MM.1S (cell line): ENCODE measurements around the gene IGFBP2.

Experiments
- DNase-seq: peaks from one replicate; pipeline ENCODE4 v3.0.0-alpha.2; 2015
- H2AFZ ChIP-seq: fragments of 300-600 bp; sonication (generic); 2 replicates; pipeline ENCODE4 v1.6.0; 2016; ENCODE audit warnings: antibody characterized with exemption, low read length
- H3F3A ChIP-seq: fragments of 300-600 bp; sonication (generic); 2 replicates; pipeline ENCODE4 v1.6.1; 2016; ENCODE audit warnings: mild to moderate bottlenecking, antibody characterized with exemption, low read length, moderate library complexity, mixed read lengths; ENCODE audit not compliant: insufficient read depth
- H3K27ac ChIP-seq: fragments of 300-600 bp; sonication (generic); 2 replicates; pipeline ENCODE4 v1.5.1; 2016; ENCODE audit warnings: mild to moderate bottlenecking, low read length
- H3K27me3 ChIP-seq: fragments of 300-600 bp; sonication (generic); replicated peaks from 2 replicates; pipeline ENCODE4 v1.6.0; 2016; ENCODE audit warnings: low read length; ENCODE audit not compliant: insufficient read depth
- H3K36me3 ChIP-seq: fragments of 300-600 bp; sonication (generic); replicated peaks from 2 replicates; pipeline ENCODE4 v1.6.1; 2016; ENCODE audit warnings: mild to moderate bottlenecking, low read length, mixed read lengths; ENCODE audit not compliant: insufficient read depth
- H3K4me1 ChIP-seq: fragments of 300-600 bp; sonication (generic); 2 replicates; pipeline ENCODE4 v1.6.1; 2016; ENCODE audit warnings: low read length, mixed read lengths
- H3K4me2 ChIP-seq: fragments of 300-600 bp; sonication (generic); 2 replicates; pipeline ENCODE4 v1.6.0; 2016; ENCODE audit warnings: low read depth, low read length
- H3K4me3 ChIP-seq: fragments of 300-600 bp; sonication (generic); 2 replicates; pipeline ENCODE4 v1.5.1; 2016; ENCODE audit warnings: low read length, mixed read lengths
- H3K79me2 ChIP-seq: fragments of 300-600 bp; sonication (generic); 2 replicates; pipeline ENCODE4 v1.6.1; 2016; ENCODE audit warnings: mixed run types, low read length, mixed read lengths
- H3K9ac ChIP-seq: fragments of 300-600 bp; sonication (generic); 2 replicates; pipeline ENCODE4 v1.6.1; 2016; ENCODE audit warnings: low read length, mixed read lengths
- H3K9me2 ChIP-seq: fragments of 300-600 bp; sonication (generic); replicated peaks from 2 replicates; pipeline ENCODE4 v1.6.1; 2016; ENCODE audit warnings: mild to moderate bottlenecking, low read length, mixed read lengths; ENCODE audit not compliant: insufficient read depth
- H3K9me3 ChIP-seq: fragments of 300-600 bp; sonication (generic); replicated peaks from 2 replicates; pipeline ENCODE4 v1.6.1; 2016; ENCODE audit warnings: mild to moderate bottlenecking, low read length, mixed read lengths; ENCODE audit not compliant: insufficient read depth
- H4K20me1 ChIP-seq: fragments of 300-600 bp; sonication (generic); 2 replicates; pipeline ENCODE4 v1.6.1; 2016; ENCODE audit warnings: mild to moderate bottlenecking, low read length, moderate library complexity, mixed read lengths; ENCODE audit not compliant: insufficient read depth
- EZH2 ChIP-seq: fragments of 300-600 bp; sonication (generic); optimal IDR thresholded peaks from 2 replicates; pipeline ENCODE3; 2017; ENCODE audit warnings: low read depth, mild to moderate bottlenecking, antibody characterized with exemption, low read length, mixed read lengths
- EZH2phosphoT487 ChIP-seq: fragments of 300-600 bp; sonication (generic); IDR thresholded peaks from 2 replicates; pipeline ENCODE4 v1.6.1; 2018; ENCODE audit warnings: antibody characterized with exemption, low read length
- TF ChIP-seq, protein P1 (sequence below): fragments of 300-600 bp; sonication (generic); IDR thresholded peaks from 2 replicates; pipeline ENCODE4 v1.5.1; 2016; ENCODE audit warnings: antibody characterized with exemption, low read length, mixed read lengths

IGFBP2 gene

DNA sequence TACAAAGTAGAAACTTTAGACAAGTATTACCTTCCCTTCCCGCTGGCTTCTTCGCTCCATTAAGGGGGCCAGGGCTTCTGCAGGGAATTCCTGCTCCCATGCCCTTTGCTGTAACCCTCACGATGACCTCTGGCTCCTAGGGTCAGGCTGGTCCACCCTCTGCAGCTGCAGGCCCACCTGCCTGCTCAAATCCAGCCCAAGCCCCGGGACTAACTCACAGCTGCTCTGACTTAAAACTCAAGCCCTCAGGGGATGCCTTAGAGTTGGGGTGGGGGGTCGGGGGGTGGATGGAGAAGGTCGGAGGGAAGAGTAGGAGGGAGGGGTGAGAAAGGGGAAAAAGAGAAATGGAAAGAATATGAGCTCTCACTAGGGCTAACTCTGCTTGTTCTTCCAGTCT, 57.2 kb downstream of the IGFBP2 start:
- Histone ChIP-seq H3K27ac (no peak overlapping the region), H3K9ac (no peak overlapping the region), H2AFZ (no peak overlapping the region), H3K4me2 (no peak overlapping the region), H3F3A (peaks cover 7% of the 10 kb centered on the region; the same call in 1 of the 2 replicates), H4K20me1 (no peaks in the 10 kb centered on the region), H3K9me2 (no peaks in the 10 kb centered on the region), H3K4me1 (no peaks in the 10 kb centered on the region), H3K36me3 (no peaks in the 10 kb centered on the region), H3K27me3 (peaks cover 18% of the 10 kb centered on the region), H3K9me3 (no peaks in the 10 kb centered on the region), H3K79me2 (no peaks in the 10 kb centered on the region), H3K4me3 (no peak overlapping the region)
- no peak for TF ChIP-seq EZH2phosphoT487
- no peak for TF ChIP-seq EZH2
- TF ChIP-seq, protein P1, sequence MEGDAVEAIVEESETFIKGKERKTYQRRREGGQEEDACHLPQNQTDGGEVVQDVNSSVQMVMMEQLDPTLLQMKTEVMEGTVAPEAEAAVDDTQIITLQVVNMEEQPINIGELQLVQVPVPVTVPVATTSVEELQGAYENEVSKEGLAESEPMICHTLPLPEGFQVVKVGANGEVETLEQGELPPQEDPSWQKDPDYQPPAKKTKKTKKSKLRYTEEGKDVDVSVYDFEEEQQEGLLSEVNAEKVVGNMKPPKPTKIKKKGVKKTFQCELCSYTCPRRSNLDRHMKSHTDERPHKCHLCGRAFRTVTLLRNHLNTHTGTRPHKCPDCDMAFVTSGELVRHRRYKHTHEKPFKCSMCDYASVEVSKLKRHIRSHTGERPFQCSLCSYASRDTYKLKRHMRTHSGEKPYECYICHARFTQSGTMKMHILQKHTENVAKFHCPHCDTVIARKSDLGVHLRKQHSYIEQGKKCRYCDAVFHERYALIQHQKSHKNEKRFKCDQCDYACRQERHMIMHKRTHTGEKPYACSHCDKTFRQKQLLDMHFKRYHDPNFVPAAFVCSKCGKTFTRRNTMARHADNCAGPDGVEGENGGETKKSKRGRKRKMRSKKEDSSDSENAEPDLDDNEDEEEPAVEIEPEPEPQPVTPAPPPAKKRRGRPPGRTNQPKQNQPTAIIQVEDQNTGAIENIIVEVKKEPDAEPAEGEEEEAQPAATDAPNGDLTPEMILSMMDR = no peak
- no peak for DNase-seq

DNA sequence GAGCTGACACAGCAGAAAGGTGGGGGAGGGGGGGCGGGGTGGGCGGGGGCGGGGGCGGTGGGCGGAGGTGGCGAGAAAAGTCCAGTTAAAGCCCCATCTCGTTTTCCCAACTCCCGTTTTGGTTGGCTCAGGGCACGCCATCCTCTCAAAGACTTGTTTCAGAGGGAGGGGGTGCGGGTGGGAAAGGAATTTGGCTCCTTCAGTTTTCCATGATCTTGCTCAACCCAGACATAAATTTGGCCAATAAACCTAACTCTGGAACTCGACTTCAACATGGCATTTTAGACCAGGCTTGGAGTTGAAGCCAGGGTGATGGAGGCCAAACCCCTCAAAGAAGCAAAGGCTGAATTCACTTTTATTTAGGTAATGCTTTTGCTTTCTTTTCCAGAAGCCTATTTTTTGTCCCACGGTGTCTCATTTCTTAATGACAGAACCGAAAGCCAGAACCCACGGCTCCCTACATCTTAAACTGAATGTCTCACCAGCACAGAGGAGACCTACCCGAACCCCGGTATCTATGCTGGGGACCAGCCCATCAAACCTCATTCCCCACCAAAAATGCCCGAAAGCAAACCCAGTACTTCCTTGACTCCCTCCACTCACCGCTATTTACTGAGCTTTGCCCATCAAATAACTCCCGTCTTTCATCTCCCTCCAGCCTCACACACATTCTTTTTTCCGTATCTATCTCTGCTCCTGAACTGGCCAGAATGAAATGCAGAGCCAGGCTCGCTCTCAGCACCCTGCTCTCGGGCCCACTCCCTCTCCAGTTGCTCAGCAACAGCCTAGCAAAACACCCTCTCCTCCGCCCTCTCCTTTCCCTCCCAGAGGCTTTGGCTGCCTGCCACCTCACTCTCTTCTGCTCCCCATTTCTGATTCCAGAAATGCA, 57.9 kb downstream of the IGFBP2 start:
- H3K36me3 ChIP-seq = no peaks in the 10 kb centered on the region
- H3K27ac ChIP-seq = no peak overlapping the region
- DNase-seq = peak; percentile 19
- no peaks in the 10 kb centered on the region for H4K20me1 ChIP-seq
- H3K4me2 ChIP-seq = peak overlapping the region; percentile 90
- H2AFZ ChIP-seq = peak overlapping the region; percentile 33; the same call in 1 of the 2 replicates
- peak overlapping the region; percentile 57 for H3K4me3 ChIP-seq
- no peaks in the 10 kb centered on the region for H3K9me2 ChIP-seq
- no peaks in the 10 kb centered on the region for H3K4me1 ChIP-seq
- H3K9ac ChIP-seq = no peak overlapping the region; the same call in 1 of the 2 replicates
- H3F3A ChIP-seq = peaks cover 7% of the 10 kb centered on the region; the same call in 1 of the 2 replicates
- H3K79me2 ChIP-seq = no peaks in the 10 kb centered on the region
- no peaks in the 10 kb centered on the region for H3K9me3 ChIP-seq
- TF ChIP-seq, protein P1 = no peak
- TF ChIP-seq EZH2 (no peak), EZH2phosphoT487 (no peak)
- peaks cover 20% of the 10 kb centered on the region for H3K27me3 ChIP-seq

DNA sequence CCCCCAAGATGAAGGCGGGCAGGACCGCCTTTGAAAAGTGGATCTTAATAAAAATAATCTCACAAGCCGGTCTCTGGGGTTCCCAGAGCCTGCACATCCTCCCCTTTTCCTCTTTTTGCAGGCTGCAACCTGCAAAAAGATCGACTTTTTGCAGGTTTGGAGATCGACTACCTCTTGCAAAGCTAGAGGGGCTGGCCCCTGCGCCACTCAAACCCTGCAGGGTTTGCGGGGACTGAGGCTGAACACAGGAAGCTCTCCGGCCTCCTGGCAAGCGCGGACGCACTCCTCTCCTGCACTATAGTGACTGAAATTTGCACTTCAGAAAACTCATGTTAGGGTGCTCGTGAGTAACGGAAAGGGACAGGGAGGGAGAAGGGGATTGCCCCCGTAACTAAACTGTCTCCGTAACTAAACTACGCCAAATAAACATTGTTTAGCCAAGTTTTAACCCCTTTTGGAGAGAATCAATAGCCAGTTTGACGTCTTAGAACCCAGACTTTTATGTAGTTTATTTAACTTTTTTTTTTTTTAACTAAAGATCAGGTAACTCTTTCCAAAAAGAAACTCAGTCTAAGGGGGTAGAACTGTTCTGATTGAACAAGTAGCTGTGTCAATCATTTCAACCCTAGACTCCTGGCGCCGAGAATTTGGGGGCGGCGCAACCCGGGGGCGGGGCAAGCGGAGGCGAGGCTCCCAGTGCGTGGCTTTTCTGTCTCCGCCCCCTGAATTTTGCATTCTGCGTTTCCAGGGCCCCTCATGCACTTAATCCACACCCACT, 59.6 kb downstream of the IGFBP2 start:
- H3K9ac ChIP-seq = peak overlapping the region; percentile 47; the same call in 1 of the 2 replicates
- peak overlapping the region; percentile 9; the same call in 1 of the 2 replicates for H3K27ac ChIP-seq
- H3K4me2 ChIP-seq = peak overlapping the region; percentile 100
- no peaks in the 10 kb centered on the region for H3K4me1 ChIP-seq
- TF ChIP-seq EZH2phosphoT487 (no peak), EZH2 (no peak)
- TF ChIP-seq, protein P1 = no peak
- no peaks in the 10 kb centered on the region for H4K20me1 ChIP-seq
- H3K79me2 ChIP-seq = no peaks in the 10 kb centered on the region
- peak overlapping the region; percentile 99 for H2AFZ ChIP-seq
- H3K4me3 ChIP-seq = peak overlapping the region; percentile 69
- H3K36me3 ChIP-seq = no peaks in the 10 kb centered on the region
- DNase-seq = peak; percentile 72
- peaks cover 20% of the 10 kb centered on the region for H3K27me3 ChIP-seq
- no peaks in the 10 kb centered on the region for H3K9me2 ChIP-seq
- H3K9me3 ChIP-seq = no peaks in the 10 kb centered on the region
- H3F3A ChIP-seq = peaks cover 7% of the 10 kb centered on the region; the same call in 1 of the 2 replicates
